Spleen (tissue), 7 donors: ENCODE data around the gene CNTROB.

Experiments
- POLR2AphosphoS5 ChIP-seq, 3 donors: sonication (generic); formaldehyde crosslinking; IDR thresholded peaks; one replicate each; pipeline ENCODE4 v1.5.1; 2017; ENCODE audit warnings: antibody characterized with exemption in 3 of 3
- TF ChIP-seq, protein P1 (sequence below), 11 experiments: fragments of 200-600 bp in 7 of 11; fragments of 450-650 bp in 4 of 11; sonication (generic) in 4 of 11; IDR thresholded peaks in 8 of 11; conservative IDR thresholded peaks in 3 of 11; 1 replicate in 7 of 11; 2 replicates in 4 of 11; pipeline versions ENCODE4 v1.4.0 to v1.8.0; 2016 to 2021; ENCODE audit warnings: antibody characterized with exemption in 11 of 11, inconsistent platforms in 4 of 11, mild to moderate bottlenecking in 1 of 11
- donor health status: DM: no; HTN: no; CAD: no; lungs with moderate emphysema.
- donor health status: DM: no; HTN: no; CAD: no.
- donor health status: DM: no; HTN: no; CAD: no.

DNA sequence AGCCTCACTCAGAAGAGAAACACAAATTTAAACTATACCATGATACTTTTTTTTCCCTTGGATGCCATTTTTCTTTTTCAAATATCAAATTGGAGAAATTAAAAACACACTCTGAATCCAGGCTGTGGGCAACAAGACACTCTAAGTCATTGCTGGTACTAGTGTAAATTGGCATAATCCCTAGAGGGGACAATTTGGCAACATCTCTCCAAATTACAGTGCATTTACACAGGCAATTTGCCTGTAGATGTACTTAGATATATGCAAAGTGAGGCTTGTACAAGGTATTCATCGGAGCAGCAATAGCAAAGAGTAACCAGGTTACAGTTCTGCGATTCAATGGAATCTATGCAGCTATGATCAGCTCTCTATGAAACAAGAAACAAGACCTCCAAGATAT, 63.7 kb downstream of the CNTROB start:
- TF ChIP-seq, protein P1, sequence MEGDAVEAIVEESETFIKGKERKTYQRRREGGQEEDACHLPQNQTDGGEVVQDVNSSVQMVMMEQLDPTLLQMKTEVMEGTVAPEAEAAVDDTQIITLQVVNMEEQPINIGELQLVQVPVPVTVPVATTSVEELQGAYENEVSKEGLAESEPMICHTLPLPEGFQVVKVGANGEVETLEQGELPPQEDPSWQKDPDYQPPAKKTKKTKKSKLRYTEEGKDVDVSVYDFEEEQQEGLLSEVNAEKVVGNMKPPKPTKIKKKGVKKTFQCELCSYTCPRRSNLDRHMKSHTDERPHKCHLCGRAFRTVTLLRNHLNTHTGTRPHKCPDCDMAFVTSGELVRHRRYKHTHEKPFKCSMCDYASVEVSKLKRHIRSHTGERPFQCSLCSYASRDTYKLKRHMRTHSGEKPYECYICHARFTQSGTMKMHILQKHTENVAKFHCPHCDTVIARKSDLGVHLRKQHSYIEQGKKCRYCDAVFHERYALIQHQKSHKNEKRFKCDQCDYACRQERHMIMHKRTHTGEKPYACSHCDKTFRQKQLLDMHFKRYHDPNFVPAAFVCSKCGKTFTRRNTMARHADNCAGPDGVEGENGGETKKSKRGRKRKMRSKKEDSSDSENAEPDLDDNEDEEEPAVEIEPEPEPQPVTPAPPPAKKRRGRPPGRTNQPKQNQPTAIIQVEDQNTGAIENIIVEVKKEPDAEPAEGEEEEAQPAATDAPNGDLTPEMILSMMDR (IDR thresholded peaks at IDR 0.05 in 8 of 11, conservative IDR thresholded peaks at IDR 0.05 in 3 of 11): no peak
- TF ChIP-seq POLR2AphosphoS5 (IDR thresholded peaks at IDR 0.05): no peak
